HG03558 (cell line): Measurements from ENCODE around the gene PDZD2.
"Not testable (repeated sequence)": the region's sequence is repeated elsewhere in the genome, so short reads cannot be mapped to it uniquely, and the experiment has no call there.

ENCODE experiments used
- ATAC-seq: cut with Tn5 transposase; IDR thresholded peaks from one replicate; pipeline ENCODE4 v1.9.1; 2021; ENCODE audit warnings: moderate number of reproducible peaks; ENCODE audit not compliant: unreplicated experiment; ENCODE audit errors: extremely low read depth

PDZD2 gene

GRCh38 chr5:31944684-31945445 lies 305.9 kb downstream of the PDZD2 start:
- ATAC-seq, result no peak

DNA sequence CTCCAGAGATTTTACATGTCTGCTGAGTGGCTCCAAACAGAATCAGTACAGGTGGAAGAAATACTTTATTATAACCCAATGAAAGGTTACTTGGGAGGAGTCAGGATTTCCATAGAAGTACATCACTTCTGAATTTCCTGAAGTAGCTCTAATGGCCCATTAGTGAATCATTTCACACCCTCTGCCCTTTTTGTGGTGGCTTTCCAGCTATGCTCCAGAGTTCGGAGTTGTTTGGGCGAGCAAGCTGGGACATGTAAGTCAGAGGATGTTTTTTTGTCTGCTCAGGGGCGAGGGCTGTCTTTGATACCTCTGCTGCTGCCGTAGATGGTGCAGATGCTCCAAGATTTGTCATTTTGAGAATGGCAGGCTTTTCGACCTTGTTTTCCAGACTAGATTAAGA lies 309.1 kb downstream of the PDZD2 start:
- no peak for ATAC-seq

DNA sequence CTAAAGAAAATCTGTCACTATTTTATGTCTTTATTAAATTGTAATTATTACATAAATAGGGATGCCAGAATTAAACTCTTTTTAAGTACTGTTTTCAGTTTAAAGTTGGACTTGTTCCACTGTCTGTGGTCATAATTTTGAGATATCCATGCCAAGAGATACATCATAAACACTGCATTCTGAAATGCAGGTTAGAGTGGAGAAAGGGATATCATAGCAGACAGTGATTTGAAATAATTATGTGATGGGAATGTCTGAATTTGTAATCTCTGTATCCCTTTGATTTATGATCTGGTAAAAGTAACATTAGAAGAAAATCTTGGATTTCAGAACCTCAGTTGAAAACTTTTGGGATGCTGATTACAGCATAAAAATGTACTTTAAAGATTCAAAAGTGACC lies 313.1 kb downstream of the PDZD2 start:
- no peak for ATAC-seq

GRCh38 chr5:31954091-31954490 lies 315.2 kb downstream of the PDZD2 start:
- no peak for ATAC-seq

GRCh38 chr5:31957151-31957550 lies 318.2 kb downstream of the PDZD2 start:
- no peak for ATAC-seq

DNA sequence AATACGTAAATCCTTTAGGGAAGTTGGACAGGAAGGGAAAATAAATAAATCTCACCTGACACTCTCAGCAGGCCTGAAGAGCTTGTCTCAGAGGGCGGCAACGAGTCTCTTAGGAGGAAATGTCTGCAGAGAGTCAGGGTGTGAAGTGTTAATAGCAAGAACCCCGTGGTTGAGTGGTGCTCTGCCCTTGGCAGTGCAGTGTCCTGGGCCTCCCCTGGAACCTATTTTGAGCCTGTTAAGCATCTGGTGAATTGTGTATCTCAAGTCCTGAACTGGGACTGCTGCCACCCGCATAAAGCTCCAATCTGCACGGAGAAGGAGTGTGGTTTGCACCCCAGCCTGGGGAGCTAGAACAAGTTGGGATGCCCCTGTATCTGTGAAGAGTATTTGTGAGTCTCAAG lies 323.4 kb downstream of the PDZD2 start:
- no peak for ATAC-seq

GRCh38 chr5:31962871-31963307 lies 324.0 kb downstream of the PDZD2 start:
- ATAC-seq, result no peak

- ATAC-seq, result no peak
Measured at GRCh38 chr5:31963358-31964006, 324.6 kb downstream of the PDZD2 start.

DNA sequence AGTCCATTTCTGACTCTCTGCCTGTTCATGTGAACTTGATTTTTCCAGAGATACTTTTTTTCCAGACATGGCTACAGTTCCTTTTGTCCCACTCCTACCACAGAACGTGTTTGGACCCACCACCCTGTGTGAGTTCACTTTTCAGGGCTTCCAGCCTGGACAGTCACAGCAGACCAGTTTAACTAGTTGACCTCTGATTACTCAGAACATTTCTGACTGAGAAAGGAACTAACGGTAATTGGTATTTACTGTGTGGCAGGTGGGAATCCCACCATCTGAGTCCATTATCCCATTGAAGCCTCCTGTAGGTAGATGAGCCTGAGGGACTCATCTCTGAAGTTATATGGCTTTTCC lies 325.1 kb downstream of the PDZD2 start:
- ATAC-seq, result no peak

- no peak for ATAC-seq
Measured at GRCh38 chr5:31965227-31965626, 326.3 kb downstream of the PDZD2 start.

DNA sequence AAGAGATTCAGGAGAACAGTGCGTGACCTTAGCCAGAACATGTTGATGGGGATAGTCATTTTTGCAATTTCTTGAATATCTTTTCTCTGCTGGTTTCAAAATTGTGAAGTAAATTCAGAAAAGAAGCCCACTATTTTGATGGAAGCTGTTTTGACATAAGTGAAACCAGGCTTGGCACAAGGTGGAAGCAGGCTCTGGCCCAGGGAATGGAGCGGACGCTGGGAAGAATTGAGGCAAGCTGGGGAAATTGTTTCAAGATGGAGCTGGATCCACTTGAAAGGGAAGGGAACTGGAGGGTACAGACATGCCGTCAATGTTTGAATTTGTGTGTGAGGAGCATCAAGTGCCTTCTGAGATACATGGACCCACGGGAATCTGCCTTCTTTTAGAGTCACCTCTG lies 328.0 kb downstream of the PDZD2 start:
- no peak for ATAC-seq

DNA sequence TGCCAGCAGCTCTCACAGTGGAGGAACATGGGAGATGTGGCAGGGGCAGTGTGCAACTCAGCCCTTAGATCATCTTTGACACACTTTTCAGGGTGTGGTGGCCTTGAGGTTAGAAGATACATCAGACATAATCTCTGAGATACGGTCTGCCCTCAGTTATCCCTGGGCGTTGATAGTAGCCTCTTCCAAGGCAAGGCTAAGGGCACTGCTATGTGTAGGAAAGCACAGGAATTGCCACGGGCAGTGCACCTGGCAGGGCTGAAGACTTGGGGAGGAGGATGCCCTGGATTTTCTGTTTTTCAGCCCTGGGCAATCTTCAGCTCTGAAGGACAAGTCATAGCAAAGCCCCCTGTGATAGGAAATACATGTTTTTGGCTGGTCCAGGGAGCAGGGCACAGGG lies 328.5 kb downstream of the PDZD2 start:
- no peak for ATAC-seq

DNA sequence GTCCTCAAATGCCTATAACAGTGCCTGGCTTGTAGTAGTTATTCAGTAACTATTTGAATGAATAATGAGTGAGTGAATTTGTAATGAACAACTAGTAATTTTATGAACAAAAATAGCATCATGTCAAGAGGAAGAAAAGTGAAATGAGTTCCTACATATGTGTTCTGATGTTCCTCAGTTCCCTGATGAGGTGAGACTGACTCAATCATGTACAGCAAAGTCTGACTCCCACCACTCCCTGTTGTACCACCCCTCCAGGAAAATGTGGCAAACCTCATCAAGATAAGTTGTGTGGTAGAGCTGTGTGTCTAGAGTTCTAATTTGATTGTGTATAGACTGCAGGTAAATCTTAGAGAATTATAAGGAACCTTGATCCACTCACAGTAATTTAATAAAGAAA lies 333.6 kb downstream of the PDZD2 start:
- ATAC-seq, result no peak

DNA sequence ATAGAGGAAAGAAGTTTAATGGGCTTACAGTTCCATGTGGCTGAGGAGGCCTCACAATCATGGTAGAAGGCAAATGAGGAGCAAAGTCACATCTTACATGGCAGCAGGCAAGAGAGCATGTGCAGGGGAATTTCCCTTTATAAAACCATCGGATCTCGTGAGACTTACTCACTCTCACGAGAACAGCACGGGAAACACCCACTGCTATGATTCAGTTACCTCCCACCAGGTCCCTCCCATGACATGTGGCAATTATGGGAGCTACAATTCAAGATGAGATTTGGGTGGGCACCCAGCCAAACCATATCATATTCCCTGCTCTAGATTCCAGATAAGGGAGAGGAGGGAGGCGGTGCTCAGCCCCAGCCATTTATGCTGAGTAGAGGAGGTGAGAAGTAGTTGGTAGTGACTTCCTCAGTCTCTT lies 336.3 kb downstream of the PDZD2 start:
- ATAC-seq, result not testable (repeated sequence)

DNA sequence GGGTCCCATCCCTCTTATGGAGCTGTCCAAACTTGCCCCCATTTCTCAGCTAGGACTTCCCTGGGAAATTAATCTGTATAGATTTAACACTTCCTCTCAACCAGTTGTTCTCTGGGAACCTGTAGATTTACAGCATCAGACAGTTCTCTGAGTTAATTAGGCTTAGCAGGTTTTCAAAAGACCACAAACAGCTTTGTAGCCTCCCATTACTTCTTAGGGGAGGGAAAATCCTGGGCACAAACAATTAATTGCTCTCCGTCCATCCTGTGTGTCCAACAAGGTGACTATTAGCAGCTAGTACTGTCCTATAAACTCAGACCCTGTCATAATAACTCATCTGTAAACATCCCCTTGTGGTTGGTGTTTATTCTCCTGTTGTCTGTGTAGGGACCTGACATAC lies 337.2 kb downstream of the PDZD2 start:
- no peak for ATAC-seq

GRCh38 chr5:31981361-31981945 lies 342.5 kb downstream of the PDZD2 start:
- ATAC-seq, result no peak

- no peak for ATAC-seq
Measured at GRCh38 chr5:31982027-31982426, 343.1 kb downstream of the PDZD2 start.

DNA sequence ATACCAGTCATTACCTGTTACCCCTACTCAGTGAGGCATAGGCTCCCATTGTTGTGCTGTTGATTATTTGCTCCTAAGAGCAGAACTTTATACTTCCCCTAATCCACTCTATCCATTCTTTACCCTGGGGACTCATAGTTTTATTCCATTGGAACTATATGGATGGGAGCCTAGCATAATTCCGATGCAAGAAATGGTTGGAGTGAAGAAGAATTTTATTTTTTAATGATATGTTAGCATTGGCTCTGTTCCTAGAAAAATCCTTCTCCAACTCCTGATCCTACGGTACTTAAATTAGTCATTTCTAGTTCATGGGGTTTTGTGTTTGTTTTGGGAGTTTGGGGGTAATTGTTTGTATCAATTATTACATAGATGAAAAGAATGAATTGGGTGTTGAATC lies 343.7 kb downstream of the PDZD2 start:
- ATAC-seq, result no peak

GRCh38 chr5:31983851-31984250 lies 344.9 kb downstream of the PDZD2 start:
- no peak for ATAC-seq

- ATAC-seq, result no peak
Measured at GRCh38 chr5:31984691-31985090, 345.8 kb downstream of the PDZD2 start.

DNA sequence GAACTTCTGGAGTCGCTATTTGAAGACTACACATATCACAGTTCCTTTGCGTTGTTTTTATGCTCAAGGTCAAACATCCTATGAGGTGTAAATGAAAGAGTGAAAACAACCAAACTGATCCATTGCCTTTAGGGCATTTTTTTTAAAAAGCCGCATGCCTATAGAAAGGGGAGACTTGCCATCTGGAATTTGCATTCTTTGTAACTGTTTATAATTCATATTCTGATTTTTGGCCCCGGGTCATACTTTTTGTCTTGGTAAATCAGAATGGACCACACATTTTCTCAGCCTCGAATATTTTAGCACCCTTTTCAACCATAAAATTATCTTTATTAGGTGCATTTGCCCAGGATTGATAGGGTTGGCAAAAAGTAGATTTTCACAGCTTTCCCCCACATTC lies 347.2 kb downstream of the PDZD2 start:
- ATAC-seq, result no peak
